Testis (tissue), 3 donors: Measurements from ENCODE around the gene SLC16A9. TPM values are rescaled to one million over a fixed set of nuclear protein-coding genes. Genes with fewer than 3 reads are reported as not detected.
"Not testable (repeated sequence)": the region's sequence is repeated elsewhere in the genome, so short reads cannot be mapped to it uniquely, and the experiment has no call there.

ENCODE experiments used
- DNase-seq: peaks from one replicate; pipeline ENCODE4 v3.0.0-alpha.2; 2019
- H3K27ac ChIP-seq, 2 donors: fragments of 200-600 bp; sonication (generic); one replicate each; pipeline ENCODE4 v1.5.1; 2019
- H3K27me3 ChIP-seq: fragments of 200-600 bp; sonication (generic); one replicate; pipeline ENCODE4 v1.5.1; 2019
- H3K36me3 ChIP-seq: fragments of 200-600 bp; sonication (generic); one replicate; pipeline ENCODE4 v1.5.1; 2017; ENCODE audit warnings: low read depth; ENCODE audit errors: missing control alignments
- H3K4me1 ChIP-seq: fragments of 200-600 bp; sonication (generic); one replicate; pipeline ENCODE4 v1.5.1; 2019
- H3K4me3 ChIP-seq, 2 donors: fragments of 200-600 bp; sonication (generic); one replicate each; pipeline ENCODE4 v1.5.1; 2017 to 2019
- H3K9me3 ChIP-seq: fragments of 200-600 bp; sonication (generic); one replicate; pipeline ENCODE4 v1.5.1; 2017
- CTCF ChIP-seq, 3 experiments: fragments of 450-650 bp in 2 of 3; fragments of 200-600 bp in 1 of 3; sonication (generic) in 1 of 3; IDR thresholded peaks; one replicate each; pipeline ENCODE4 v1.5.1; 2016 to 2019; ENCODE audit warnings: antibody characterized with exemption in 3 of 3, mild to moderate bottlenecking in 2 of 3, moderate library complexity in 1 of 3
- POLR2A ChIP-seq: fragments of 450-650 bp; IDR thresholded peaks from one replicate; pipeline ENCODE4 v1.6.1; 2017; ENCODE audit warnings: antibody characterized with exemption, mild to moderate bottlenecking, moderate library complexity
- WGBS, 2 donors: methylation state at CpG; one replicate each; pipeline ENCODE4 v1.1.5; 2018; 5-methylcytosine and 5-hydroxymethylcytosine counted together
- intact Hi-C: fragments of 100-400 bp; cut with DNase I; formaldehyde crosslinking; loops from one replicate; pipeline ENCODE4 v1.15.1; 2023; ENCODE audit warnings: low total_unique reads
- polyA plus RNA-seq: library from polyadenylated mRNA; stranded (reverse); fragments of 350-450 nt; fragmentation: Illumina TruSeq; extraction: RNeasy Lipid Tissue Mini Kit (QIAGEN cat#74804); gene quantifications from one replicate; pipeline ENCODE4 v1.2.3, GENCODE V29; 2014; ENCODE audit warnings: low read depth, low replicate concordance; ENCODE audit not compliant: insufficient read depth
- total RNA-seq, 2 donors: library from RNA; depleted of rRNA; stranded (reverse); fragments of >200 nt; gene quantifications; one replicate each; pipeline ENCODE4 v1.2.3, GENCODE V29; 2016

Gene SLC16A9
- total and polyA plus RNA-seq, 3 donors from 2014 or later = 3.8 to 9.8 (median 4.0) TPM

- 69 to 83% methylated on average over 2 of the region's 2 CpGs for WGBS, 2 donors
- no peak for TF ChIP-seq CTCF (IDR thresholded peaks at IDR 0.05)
- no peak for TF ChIP-seq POLR2A
- intact Hi-C loops = no loop called here
Measured at GRCh38 chr10:59752278-59752940, 42.8 kb upstream of the SLC16A9 start.

GRCh38 chr10:59750155-59750945 lies 40.7 kb upstream of the SLC16A9 start:
- no peak overlapping the region for H3K27ac ChIP-seq
- no peak for DNase-seq
- no peaks in the 10 kb centered on the region for H3K36me3 ChIP-seq
- no peak overlapping the region for H3K4me3 ChIP-seq
- intact Hi-C loops = no loop called here
- no peak for TF ChIP-seq POLR2A
- TF ChIP-seq CTCF (IDR thresholded peaks at IDR 0.05) = no peak
- no peaks in the 10 kb centered on the region for H3K27me3 ChIP-seq
- no peaks in the 10 kb centered on the region for H3K4me1 ChIP-seq
- 87 to 90% methylated on average over 12 of the region's 12 CpGs for WGBS, 2 donors
- H3K9me3 ChIP-seq = no peaks in the 10 kb centered on the region

More at GRCh38 chr10:59752278-59752940, 42.8 kb upstream of the SLC16A9 start:
- H3K4me3 ChIP-seq = no peak overlapping the region
- no peaks in the 10 kb centered on the region for H3K27me3 ChIP-seq
- H3K4me1 ChIP-seq = no peaks in the 10 kb centered on the region
- H3K9me3 ChIP-seq = no peaks in the 10 kb centered on the region
- H3K36me3 ChIP-seq = no peaks in the 10 kb centered on the region
- DNase-seq = no peak
- no peak overlapping the region for H3K27ac ChIP-seq

- no peak overlapping the region for H3K4me3 ChIP-seq
- no peak for TF ChIP-seq POLR2A
- no peak for TF ChIP-seq CTCF (IDR thresholded peaks at IDR 0.05)
- 92 to 93% methylated on average over 1 of the region's 1 CpG for WGBS, 2 donors
- no peaks in the 10 kb centered on the region for H3K27me3 ChIP-seq
- intact Hi-C loops = no loop called here
- no peaks in the 10 kb centered on the region for H3K4me1 ChIP-seq
- H3K36me3 ChIP-seq = no peaks in the 10 kb centered on the region
- H3K27ac ChIP-seq = no peak overlapping the region
- no peaks in the 10 kb centered on the region for H3K9me3 ChIP-seq
- no peak for DNase-seq
Measured at GRCh38 chr10:59748834-59749233, 39.2 kb upstream of the SLC16A9 start.

GRCh38 chr10:59745163-59745650 lies 35.6 kb upstream of the SLC16A9 start:
- WGBS, 2 donors = 66 to 72% methylated on average over 2 of the region's 2 CpGs
- intact Hi-C loops = no loop called here
- no peak for TF ChIP-seq CTCF (IDR thresholded peaks at IDR 0.05)

GRCh38 chr10:59744762-59745161 lies 35.1 kb upstream of the SLC16A9 start:
- H3K4me1 ChIP-seq, DNase-seq, H3K27me3 ChIP-seq, intact Hi-C loops, H3K36me3 ChIP-seq, H3K4me3 ChIP-seq, H3K9me3 ChIP-seq, H3K27ac ChIP-seq: not testable (repeated sequence)
- 24 to 32% methylated on average over 6 of the region's 6 CpGs for WGBS, 2 donors

More at GRCh38 chr10:59745163-59745650, 35.6 kb upstream of the SLC16A9 start:
- Histone ChIP-seq H3K36me3 (no peaks in the 10 kb centered on the region), H3K4me1 (no peaks in the 10 kb centered on the region), H3K27ac (no peak overlapping the region), H3K4me3 (no peak overlapping the region), H3K27me3 (no peaks in the 10 kb centered on the region), H3K9me3 (no peaks in the 10 kb centered on the region)
- no peak for DNase-seq

- H3K36me3 ChIP-seq, H3K9me3 ChIP-seq, intact Hi-C loops, H3K4me1 ChIP-seq, H3K27ac ChIP-seq, DNase-seq, H3K27me3 ChIP-seq: not testable (repeated sequence)
- H3K4me3 ChIP-seq = peak overlapping the region in 1 of 2 donors; percentile 26
- WGBS, 2 donors = 72% methylated on average over 26 of the region's 32 CpGs; no CpG with 5 or more reads in 1 of the 2 donors
Measured at GRCh38 chr10:59744156-59744555, 34.5 kb upstream of the SLC16A9 start.
